Measurements from ENCODE around the gene LUC7L3. TPM values are rescaled to one million over a fixed set of nuclear protein-coding genes. Genes with fewer than 3 reads are reported as not detected.

The LUC7L3 gene
- total and polyA plus RNA-seq, 2 of the 13 experiments (the other 11 are each of a cell fraction or from before 2014, with no cell fraction given) = 108 to 120 TPM

DNA sequence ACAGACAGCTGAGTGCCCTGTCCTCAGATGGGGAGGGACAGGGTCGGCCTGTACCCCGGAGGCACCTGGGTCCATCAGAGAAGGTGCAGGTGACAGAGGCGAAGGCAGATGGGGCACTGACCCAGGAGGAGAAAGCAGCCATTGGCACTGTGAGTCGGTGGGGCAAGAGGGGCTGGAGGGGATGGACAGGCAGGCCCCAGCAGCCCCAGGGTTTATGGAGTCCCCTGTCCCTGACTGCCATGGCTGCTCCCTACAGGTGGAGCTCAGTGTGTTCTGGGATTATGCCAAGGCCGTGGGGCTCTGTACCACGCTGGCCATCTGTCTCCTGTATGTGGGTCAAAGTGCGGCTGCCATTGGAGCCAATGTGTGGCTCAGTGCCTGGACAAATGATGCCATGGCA is 43.8 kb upstream of the LUC7L3 start:
- WGBS (ENCODE audit: low lambda C conversion rate) = 92% methylated on average over 7 of the region's 7 CpGs
- no peak for DNase-seq (ENCODE audit: low spot score)
- POLR2A ChIA-PET = interaction anchor here (1.5 kb wide), 1 partner anchor 9 kb away, joined by 8 read pairs; no protein-coding TSS in a partner anchor
- Histone ChIP-seq H3K9ac (ENCODE audit: insufficient read depth, low read depth, low read length) (no peak overlapping the region), H2AFZ (ENCODE audit: low read length) (no peak overlapping the region), H3K4me2 (ENCODE audit: low read depth, low read length) (no peak overlapping the region), H3K79me2 (ENCODE audit: insufficient read depth, low read length) (no peaks in the 10 kb centered on the region), H4K20me1 (ENCODE audit: insufficient read depth, low read length) (no peaks in the 10 kb centered on the region), H3K27ac (ENCODE audit: extremely low read length, insufficient read depth, low read length) (no peak overlapping the region), H3K4me3 (replicated peaks in 1 of 3; ENCODE audit: insufficient read depth in 1 of 3, low read depth in 2 of 3, low read length in 3 of 3) (no peak overlapping the region), H3K27me3 (ENCODE audit: control insufficient read depth in 1 of 2, insufficient read depth in 2 of 2, low read length in 2 of 2) (no peaks in the 10 kb centered on the region), H3K36me3 (replicated peaks in 1 of 2; ENCODE audit: control insufficient read depth in 1 of 2, insufficient read depth in 2 of 2, low read length in 2 of 2) (no peaks in the 10 kb centered on the region), H3K4me1 (ENCODE audit: insufficient read depth, low read length) (peaks cover 52% of the 10 kb centered on the region), H3K9me3 (ENCODE audit: low read length) (no peaks in the 10 kb centered on the region)
- intact Hi-C loops (cut with micrococcal nuclease; ENCODE audit: unreplicated experiment) = no loop called here
- ATAC-seq = no peak
- BruUV-seq (replicated peaks) = no TSS peak
- no peak for FAIRE-seq
- 0 out of 2 replicates have a peak, but pooled peaks have one; percentile 33 for TF ChIP-seq HNRNPL (IDR thresholded peaks at IDR 0.05; ENCODE audit: low read depth, low read length)
- TF ChIP-seq ZNF558 (CRISPR knock-in tag; IDR thresholded peaks at IDR 0.05; ENCODE audit: borderline replicate concordance) = no peak
- no peak for TF ChIP-seq TEAD2 (CRISPR knock-in tag; IDR thresholded peaks at IDR 0.05)
- TF ChIP-seq EHMT2 (IDR thresholded peaks at IDR 0.05; ENCODE audit: borderline replicate concordance, low read depth, low read length) = no peak
- TF ChIP-seq ZNF451 (CRISPR knock-in tag; IDR thresholded peaks at IDR 0.05) = no peak
- in situ Hi-C loops (cut with HindIII; ENCODE audit: extremely low pct_ligation_motif_present, low pct_unique_long_range_greater_than_20kb) = no loop called here
- CTCF ChIA-PET (ENCODE audit: low intra/inter-chr PET ratio, low total read pairs) = no interaction called here

DNA sequence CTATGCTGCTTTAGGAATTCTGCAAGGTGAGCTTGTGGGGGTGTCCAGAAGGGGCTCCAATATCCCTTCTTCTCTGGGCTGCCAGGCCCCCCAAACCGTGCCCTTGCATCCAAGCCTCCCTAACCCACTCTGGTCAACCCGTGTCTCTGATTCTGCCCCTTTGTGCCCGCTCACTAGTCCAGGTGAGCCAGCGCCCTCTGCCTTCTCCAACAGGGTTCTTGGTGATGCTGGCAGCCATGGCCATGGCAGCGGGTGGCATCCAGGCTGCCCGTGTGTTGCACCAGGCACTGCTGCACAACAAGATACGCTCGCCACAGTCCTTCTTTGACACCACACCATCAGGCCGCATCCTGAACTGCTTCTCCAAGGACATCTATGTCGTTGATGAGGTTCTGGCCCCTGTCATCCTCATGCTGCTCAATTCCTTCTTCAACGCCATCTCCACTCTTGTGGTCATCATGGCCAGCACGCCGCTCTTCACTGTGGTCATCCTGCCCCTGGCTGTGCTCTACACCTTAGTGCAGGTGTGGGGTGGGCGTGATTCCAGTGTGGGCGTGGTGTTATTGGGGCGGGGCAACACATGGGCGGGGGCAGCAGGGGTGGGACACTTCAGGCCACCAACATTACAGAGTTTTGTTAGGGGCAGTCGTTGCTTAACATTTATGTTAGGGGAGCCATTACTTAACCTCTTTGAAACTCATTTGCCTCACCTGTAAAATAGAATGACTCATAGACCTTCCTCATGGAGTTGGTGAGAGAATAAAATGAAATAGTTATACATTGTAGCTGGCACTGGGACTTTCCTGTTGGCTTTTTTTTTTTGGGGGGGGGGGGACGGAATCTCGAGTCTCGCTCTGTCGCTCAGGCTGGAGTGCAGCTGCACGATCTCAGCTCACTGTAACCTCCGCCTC is 43.1 kb upstream of the LUC7L3 start:
- no peak overlapping the region for H2AFZ ChIP-seq (ENCODE audit: low read length)
- H3K27me3 ChIP-seq (ENCODE audit: control insufficient read depth in 1 of 2, insufficient read depth in 2 of 2, low read length in 2 of 2) = no peaks in the 10 kb centered on the region
- no peaks in the 10 kb centered on the region for H3K79me2 ChIP-seq (ENCODE audit: insufficient read depth, low read length)
- ChIA-PET POLR2A (interaction anchor here (1.5 kb wide), 1 partner anchor 8 kb away, joined by 8 read pairs; no protein-coding TSS in a partner anchor), CTCF (ENCODE audit: low intra/inter-chr PET ratio, low total read pairs) (no interaction called here)
- BruUV-seq (replicated peaks) = no TSS peak
- H4K20me1 ChIP-seq (ENCODE audit: insufficient read depth, low read length) = no peaks in the 10 kb centered on the region
- H3K36me3 ChIP-seq (replicated peaks in 1 of 2; ENCODE audit: control insufficient read depth in 1 of 2, insufficient read depth in 2 of 2, low read length in 2 of 2) = no peaks in the 10 kb centered on the region
- no peak overlapping the region for H3K4me2 ChIP-seq (ENCODE audit: low read depth, low read length)
- WGBS (ENCODE audit: low lambda C conversion rate) = 95% methylated on average over 24 of the region's 24 CpGs
- no peaks in the 10 kb centered on the region for H3K9me3 ChIP-seq (ENCODE audit: low read length)
- H3K4me1 ChIP-seq (ENCODE audit: insufficient read depth, low read length) = peaks cover 52% of the 10 kb centered on the region
- ATAC-seq (no peak), FAIRE-seq (no peak), DNase-seq (ENCODE audit: low spot score) (no peak)
- H3K4me3 ChIP-seq (replicated peaks in 1 of 3; ENCODE audit: insufficient read depth in 1 of 3, low read depth in 2 of 3, low read length in 3 of 3) = no peak overlapping the region
- TF ChIP-seq HNRNPL (IDR thresholded peaks at IDR 0.05; ENCODE audit: low read depth, low read length) (0 out of 2 replicates have a peak, but pooled peaks have one; percentile 53), ZNF749 (CRISPR knock-in tag; IDR thresholded peaks at IDR 0.05; ENCODE audit: borderline replicate concordance) (no peak)
- intact Hi-C loops (cut with micrococcal nuclease; ENCODE audit: unreplicated experiment) = no loop called here
- in situ Hi-C loops (cut with HindIII; ENCODE audit: extremely low pct_ligation_motif_present, low pct_unique_long_range_greater_than_20kb) = no loop called here
- no peak overlapping the region for H3K9ac ChIP-seq (ENCODE audit: insufficient read depth, low read depth, low read length)
- H3K27ac ChIP-seq (ENCODE audit: extremely low read length, insufficient read depth, low read length) = no peak overlapping the region
